COLO668 (cell line): ENCODE measurements around the gene CIDEA.
"Not testable (repeated sequence)": the region's sequence is repeated elsewhere in the genome, so short reads cannot be mapped to it uniquely, and the experiment has no call there.

Experiments
- DNase-seq: peaks from one replicate; lab custom pipeline; 2025; ENCODE audit not compliant: unreplicated experiment; lab: John Stamatoyannopoulos, UW

CIDEA gene

GRCh38 chr18:12238826-12239225, 15.3 kb upstream of the CIDEA start:
- no peak for DNase-seq

GRCh38 chr18:12239431-12239830, 14.7 kb upstream of the CIDEA start:
- DNase-seq: no peak

GRCh38 chr18:12242658-12243260, 11.4 kb upstream of the CIDEA start:
- DNase-seq: no peak

GRCh38 chr18:12243272-12243671, 10.9 kb upstream of the CIDEA start:
- not testable (repeated sequence) for DNase-seq

GRCh38 chr18:12245793-12246135, 8.4 kb upstream of the CIDEA start:
- DNase-seq: no peak

GRCh38 chr18:12246849-12247808, 7.0 kb upstream of the CIDEA start:
- DNase-seq: peak; percentile 41

- DNase-seq: no peak
These were observed 6.2 kb upstream of the CIDEA start for GRCh38 chr18:12247946-12248345.

- no peak for DNase-seq
These were observed 5.0 kb upstream of the CIDEA start for GRCh38 chr18:12248926-12249720.

- no peak for DNase-seq
These were observed 2.9 kb upstream of the CIDEA start for GRCh38 chr18:12251311-12251710.

- no peak for DNase-seq
These were observed 2.1 kb upstream of the CIDEA start for GRCh38 chr18:12252061-12252460.

GRCh38 chr18:12253027-12253426, 1.1 kb upstream of the CIDEA start:
- no peak for DNase-seq

- DNase-seq: no peak
These were observed 462 bp upstream of the CIDEA start for GRCh38 chr18:12253663-12254135.

GRCh38 chr18:12254820-12255511, 805 bp downstream of the CIDEA start:
- DNase-seq: no peak

- no peak for DNase-seq
These were observed 1.5 kb downstream of the CIDEA start for GRCh38 chr18:12255626-12256026.

- DNase-seq: no peak
These were observed 2.8 kb downstream of the CIDEA start for GRCh38 chr18:12256951-12257350.

- DNase-seq: no peak
These were observed 4.0 kb downstream of the CIDEA start for GRCh38 chr18:12257996-12258718.

- DNase-seq: no peak
These were observed 4.9 kb downstream of the CIDEA start for GRCh38 chr18:12258719-12259705.

GRCh38 chr18:12262748-12263147, 8.6 kb downstream of the CIDEA start:
- no peak for DNase-seq

GRCh38 chr18:12264864-12265263, 10.7 kb downstream of the CIDEA start:
- DNase-seq: no peak
